Endometrial microvascular endothelial cells (primary cell): ENCODE measurements around the gene FAM161A. TPM values are rescaled to one million over a fixed set of nuclear protein-coding genes. Genes with fewer than 3 reads are reported as not detected.
"Not testable (repeated sequence)": the region's sequence is repeated elsewhere in the genome, so short reads cannot be mapped to it uniquely, and the experiment has no call there.

ENCODE experiments used
- in situ Hi-C: cut with HindIII; loops from 2 replicates; pipeline ENCODE4 v1.10.0; 2017; ENCODE audit warnings: low sequenced_read_pairs, low pct_unique_long_range_greater_than_20kb; ENCODE audit errors: inconsistent ontology term
- total RNA-seq: library from RNA; depleted of rRNA; stranded (reverse); fragments of >200 nt; gene quantifications from one replicate; pipeline ENCODE4 v1.2.3, GENCODE V29; 2015; ENCODE audit errors: inconsistent ontology term

The FAM161A gene
- total RNA-seq, 1 donor from 2014 or later = 4.7 TPM

DNA sequence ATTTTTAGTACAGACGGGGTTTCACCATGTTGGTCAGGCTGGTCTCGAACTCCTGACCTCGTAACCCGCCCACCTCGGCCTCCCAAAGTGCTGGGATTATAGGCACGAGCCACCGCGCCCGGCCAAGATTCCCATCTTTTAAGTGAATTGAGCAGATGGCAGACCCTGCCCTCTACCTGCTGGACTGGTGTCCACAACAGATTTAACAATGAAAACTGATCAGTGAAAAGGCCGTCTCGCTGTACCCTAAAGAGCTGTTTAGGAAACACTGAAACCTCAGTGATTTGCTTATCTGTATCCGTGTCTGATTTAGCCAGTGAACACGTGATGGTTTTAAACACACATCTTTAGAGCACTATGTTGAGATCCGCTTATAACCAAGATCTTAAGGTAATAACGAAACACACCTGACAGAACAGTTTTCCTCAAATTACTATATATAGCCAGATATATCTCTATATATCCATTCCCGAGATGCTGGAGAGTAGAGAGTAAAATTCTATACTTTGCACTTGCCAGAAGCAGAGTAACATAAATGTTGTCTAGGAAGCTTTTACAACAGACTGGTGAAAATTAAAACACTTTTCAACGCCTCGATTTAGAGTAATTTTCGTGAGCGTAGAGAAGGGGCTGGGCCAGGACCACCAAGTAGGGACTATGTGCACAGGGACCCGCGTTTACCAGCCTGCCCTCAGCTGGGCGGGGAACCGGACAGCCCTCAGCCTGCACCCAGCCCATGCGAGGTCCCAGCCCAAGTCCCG is 594 bp downstream of the FAM161A start:
- in situ Hi-C loops = no loop called here

DNA sequence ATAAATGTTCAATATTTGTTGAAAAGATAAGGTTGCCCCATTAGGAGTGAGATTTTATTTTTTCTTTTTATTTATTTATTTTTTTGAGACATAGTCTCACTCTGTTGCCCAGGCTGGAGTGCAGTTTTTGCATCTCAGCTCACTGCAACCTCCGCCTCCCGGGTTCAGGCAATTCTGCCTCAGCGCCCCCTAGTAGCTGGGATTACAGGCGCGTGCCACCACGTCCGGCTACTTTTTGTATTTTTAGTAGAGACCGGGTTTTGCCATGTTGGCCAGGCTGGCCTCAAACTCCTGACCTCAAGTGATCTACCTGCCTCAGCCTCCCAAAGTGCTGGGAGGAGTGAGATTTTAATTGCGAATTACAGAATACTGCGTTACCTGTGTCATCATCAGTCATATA is 2.6 kb downstream of the FAM161A start:
- in situ Hi-C loops = not testable (repeated sequence)

DNA sequence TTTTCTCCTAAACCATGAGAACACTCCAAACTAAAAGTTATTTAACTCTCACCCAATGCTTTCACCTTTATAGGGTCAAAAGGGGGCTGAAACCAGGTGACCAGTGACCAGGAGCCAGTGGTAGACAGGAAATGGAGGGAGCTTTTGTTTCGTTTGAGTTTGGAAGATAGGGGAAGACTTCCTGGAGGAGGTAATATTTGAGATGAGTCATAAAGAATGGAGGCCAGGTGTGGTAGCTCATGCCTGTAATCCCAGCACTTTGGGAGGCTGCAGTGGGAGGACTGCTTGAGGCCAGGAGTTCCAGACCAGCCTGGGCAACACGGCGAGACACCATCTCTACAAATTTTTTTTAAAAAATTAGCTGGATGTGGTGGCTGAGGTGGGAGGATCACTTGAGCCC is 8.5 kb downstream of the FAM161A start:
- in situ Hi-C loops = no loop called here

- in situ Hi-C loops = no loop called here
These were observed 12.6 kb downstream of the FAM161A start for GRCh38 chr2:61841286-61841685.

DNA sequence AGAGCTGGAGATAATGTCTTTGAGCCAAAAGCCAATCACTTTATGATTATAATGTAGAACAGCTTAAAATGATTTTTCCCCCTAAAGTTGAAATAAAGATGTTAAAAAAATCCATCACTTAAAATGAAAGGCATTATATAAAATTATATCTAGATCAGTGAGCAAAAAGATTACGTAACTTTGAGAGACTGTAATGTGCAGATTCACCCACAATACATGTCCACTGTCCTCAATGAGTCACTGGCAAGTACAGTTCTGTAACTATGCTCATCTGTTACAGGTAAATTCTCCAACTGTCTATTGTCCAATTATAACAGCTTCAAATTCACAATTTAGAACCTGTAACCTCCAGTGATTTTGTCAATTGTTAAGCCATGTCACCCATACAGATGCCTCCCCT is 19.0 kb downstream of the FAM161A start:
- in situ Hi-C loops = no loop called here

DNA sequence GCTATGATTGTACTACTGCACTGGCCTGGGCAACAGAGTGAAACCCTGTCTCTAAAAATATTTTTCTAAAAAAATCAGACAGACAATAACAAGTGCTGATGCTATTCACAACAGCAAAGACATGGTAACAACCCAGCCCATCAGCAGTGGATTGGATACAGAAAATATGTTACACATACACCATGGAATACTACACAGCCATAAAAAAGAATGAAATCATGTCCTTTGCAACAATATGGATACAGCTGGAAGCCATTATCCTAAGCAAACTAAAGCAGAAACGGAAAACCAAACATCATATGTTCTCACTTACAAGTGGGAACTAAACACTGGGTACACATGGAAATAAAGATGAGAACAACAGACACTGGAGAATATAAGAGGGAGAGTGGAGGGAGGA is 19.9 kb downstream of the FAM161A start:
- in situ Hi-C loops = no loop called here

- in situ Hi-C loops = no loop called here
These were observed 21.5 kb downstream of the FAM161A start for GRCh38 chr2:61832183-61832841.

- in situ Hi-C loops = no loop called here
These were observed 31.6 kb downstream of the FAM161A start for GRCh38 chr2:61822255-61822654.

DNA sequence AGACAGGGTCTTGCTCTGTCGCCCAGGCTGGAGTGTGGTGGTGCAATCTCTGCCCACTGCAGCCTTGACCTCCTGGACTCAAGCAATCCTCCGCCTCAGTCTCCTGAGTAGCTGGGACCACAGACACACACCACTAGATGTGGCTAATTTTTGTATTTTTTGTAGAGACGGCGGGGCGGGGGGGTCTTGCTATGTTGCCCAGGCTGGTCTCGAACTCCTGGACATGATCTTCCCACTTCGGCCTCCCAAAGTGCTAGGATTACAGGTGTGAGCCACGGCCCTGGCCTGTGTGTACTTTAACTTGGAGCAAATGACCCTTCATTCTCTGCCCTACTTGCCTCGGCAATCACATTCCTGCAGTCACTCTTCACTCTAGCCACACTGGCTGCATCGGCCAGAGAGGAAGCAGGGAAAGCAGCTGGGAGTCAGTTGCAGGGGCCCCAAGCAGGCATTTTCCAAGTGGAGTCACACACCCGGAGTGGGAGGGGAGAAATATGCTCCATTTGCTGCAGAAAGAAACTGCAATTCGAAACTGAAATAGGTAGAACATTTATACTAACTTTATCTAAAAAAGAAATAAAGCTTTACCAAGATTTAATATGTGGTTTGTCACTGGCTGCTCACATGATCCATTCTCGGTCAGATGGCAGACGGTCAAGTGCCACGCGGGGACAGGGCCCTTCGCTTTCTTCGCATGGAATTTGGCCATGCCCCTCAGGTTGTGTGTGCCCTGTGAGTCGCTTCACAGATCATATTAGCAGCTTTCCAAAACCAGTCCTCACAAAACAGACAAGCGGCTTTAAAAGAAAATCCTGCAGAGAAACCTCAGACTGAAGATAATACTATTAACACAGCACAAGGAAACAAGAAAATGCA is 37.1 kb downstream of the FAM161A start:
- in situ Hi-C loops = no loop called here

- in situ Hi-C loops = no loop called here
These were observed 39.2 kb downstream of the FAM161A start for GRCh38 chr2:61814539-61815160.

GRCh38 chr2:61813314-61813713 is 40.5 kb downstream of the FAM161A start:
- in situ Hi-C loops = not testable (repeated sequence)

DNA sequence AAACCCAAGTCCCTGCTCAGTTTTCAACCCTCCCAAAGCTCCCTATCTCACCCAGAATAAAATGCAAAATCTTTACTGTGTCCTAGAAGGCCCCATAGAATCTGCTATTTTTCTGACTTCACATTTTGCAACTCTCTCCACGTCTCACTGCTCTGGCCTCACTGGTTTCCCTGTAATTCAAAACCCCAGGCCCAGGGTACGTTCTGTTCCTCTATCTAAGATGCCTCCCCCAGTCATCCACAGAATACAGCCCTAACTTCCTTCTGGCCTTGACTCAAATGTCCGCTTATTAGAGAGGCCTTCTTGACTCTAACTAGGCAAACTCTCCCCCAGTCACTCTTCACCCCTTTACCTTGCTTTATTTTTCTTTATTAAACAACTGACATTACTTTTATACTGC is 42.0 kb downstream of the FAM161A start:
- in situ Hi-C loops = no loop called here

- in situ Hi-C loops = not testable (repeated sequence)
These were observed 43.7 kb downstream of the FAM161A start for GRCh38 chr2:61810203-61810602.

DNA sequence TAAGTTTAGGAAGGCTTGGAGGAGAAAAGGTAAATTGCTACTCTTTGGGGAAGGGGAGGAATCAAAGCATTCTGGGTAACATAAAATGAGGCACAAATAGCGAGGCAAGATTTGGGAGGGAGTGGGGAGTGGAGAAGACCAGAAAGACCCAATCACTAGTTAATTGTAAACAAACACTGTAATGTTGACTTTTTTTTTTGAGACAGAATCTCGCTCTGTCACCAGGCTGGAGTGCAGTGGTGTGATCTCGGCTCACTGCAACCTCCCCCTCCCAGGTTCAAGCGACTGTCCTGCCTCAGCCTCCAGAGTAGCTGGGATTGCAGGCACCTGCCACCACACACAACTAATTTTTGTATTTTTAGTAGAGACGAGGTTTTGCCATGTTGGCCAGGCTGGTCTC is 45.2 kb downstream of the FAM161A start:
- in situ Hi-C loops = not testable (repeated sequence)

GRCh38 chr2:61807036-61807757 is 46.7 kb downstream of the FAM161A start:
- in situ Hi-C loops = no loop called here

GRCh38 chr2:61802548-61802947 is 51.3 kb downstream of the FAM161A start:
- in situ Hi-C loops = no loop called here

DNA sequence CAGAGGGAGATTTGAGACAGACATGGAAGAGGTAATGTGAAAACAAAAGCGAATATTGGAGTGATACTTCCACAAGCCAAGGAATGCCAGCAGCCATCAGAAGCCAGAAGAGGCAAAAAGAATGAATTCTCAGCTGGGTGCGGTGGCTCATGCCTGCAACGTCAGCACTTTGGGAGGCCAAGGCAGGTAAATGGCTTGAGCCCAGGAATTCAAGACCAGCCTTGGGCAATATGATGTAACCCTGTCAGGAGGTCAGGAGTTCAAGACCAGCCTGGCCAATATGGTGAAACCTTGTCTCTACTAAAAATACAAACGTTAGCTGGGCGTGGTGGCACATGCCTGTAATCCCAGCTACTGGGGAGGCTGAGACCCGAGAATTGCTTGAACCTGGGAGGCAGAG is 54.8 kb downstream of the FAM161A start:
- in situ Hi-C loops = no loop called here

- in situ Hi-C loops = not testable (repeated sequence)
These were observed 56.4 kb downstream of the FAM161A start for GRCh38 chr2:61797446-61797845.

DNA sequence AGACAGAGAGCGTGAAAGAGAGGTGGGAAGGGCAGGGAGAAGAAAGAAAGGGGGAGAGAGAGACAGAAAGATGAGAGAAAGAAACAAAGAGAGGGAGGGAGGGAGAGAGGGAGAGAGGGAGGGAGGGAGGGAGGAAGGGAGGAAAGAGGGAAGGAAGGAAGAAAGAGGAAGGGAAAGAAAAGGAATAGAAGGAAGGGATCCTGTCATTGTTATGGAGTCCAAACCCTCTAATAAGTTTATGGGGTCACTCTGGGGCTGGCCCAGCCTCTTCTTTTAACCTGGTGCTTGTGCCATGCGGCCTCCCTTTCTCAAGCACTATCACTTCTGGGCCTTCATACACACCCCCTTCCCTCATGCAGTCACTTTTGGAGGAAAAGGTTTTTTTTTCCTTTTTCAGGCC is 58.5 kb downstream of the FAM161A start:
- in situ Hi-C loops = no loop called here
